Testis (tissue), 2 donors: ENCODE results near the gene EXOC4.

Experiments used
- POLR2A ChIP-seq: fragments of 450-650 bp; IDR thresholded peaks from one replicate; pipeline ENCODE4 v1.6.1; 2017; ENCODE audit warnings: antibody characterized with exemption, mild to moderate bottlenecking, moderate library complexity
- TF ChIP-seq, protein P1 (sequence below), 3 experiments: fragments of 450-650 bp in 2 of 3; fragments of 200-600 bp in 1 of 3; sonication (generic) in 1 of 3; IDR thresholded peaks; one replicate each; pipeline ENCODE4 v1.5.1; 2016 to 2019; ENCODE audit warnings: antibody characterized with exemption in 3 of 3, mild to moderate bottlenecking in 2 of 3, moderate library complexity in 1 of 3

DNA sequence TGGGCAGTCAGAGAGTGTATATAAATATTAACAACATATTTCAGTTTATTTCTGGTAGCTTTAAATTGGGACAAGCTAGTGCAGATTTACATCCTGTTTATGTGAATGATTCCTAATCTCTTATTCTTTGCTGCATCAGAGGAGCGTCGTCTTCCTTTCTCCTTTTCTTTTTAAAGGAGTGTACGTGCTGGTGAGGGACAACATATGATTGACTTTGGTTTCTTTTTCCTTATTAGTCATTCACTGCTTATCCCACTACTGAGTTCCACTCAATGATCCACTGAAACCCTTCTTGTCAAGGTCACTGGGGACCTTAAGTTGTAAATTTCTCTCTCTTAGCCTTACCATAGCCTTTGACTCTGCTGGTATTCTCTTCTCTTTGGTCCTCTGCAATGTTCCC, 116.3 kb downstream of the EXOC4 start:
- TF ChIP-seq, protein P1, sequence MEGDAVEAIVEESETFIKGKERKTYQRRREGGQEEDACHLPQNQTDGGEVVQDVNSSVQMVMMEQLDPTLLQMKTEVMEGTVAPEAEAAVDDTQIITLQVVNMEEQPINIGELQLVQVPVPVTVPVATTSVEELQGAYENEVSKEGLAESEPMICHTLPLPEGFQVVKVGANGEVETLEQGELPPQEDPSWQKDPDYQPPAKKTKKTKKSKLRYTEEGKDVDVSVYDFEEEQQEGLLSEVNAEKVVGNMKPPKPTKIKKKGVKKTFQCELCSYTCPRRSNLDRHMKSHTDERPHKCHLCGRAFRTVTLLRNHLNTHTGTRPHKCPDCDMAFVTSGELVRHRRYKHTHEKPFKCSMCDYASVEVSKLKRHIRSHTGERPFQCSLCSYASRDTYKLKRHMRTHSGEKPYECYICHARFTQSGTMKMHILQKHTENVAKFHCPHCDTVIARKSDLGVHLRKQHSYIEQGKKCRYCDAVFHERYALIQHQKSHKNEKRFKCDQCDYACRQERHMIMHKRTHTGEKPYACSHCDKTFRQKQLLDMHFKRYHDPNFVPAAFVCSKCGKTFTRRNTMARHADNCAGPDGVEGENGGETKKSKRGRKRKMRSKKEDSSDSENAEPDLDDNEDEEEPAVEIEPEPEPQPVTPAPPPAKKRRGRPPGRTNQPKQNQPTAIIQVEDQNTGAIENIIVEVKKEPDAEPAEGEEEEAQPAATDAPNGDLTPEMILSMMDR (IDR thresholded peaks at IDR 0.05), result no peak
- TF ChIP-seq POLR2A, result no peak
